PC-3 (cell line): ENCODE results near the gene REEP3. TPM values are rescaled to one million over a fixed set of nuclear protein-coding genes. Genes with fewer than 3 reads are reported as not detected.
A peak's percentile ranks its signal among the peaks of the same experiment; 100 is the strongest.

Experiments
- ATAC-seq: fragments of 200-7000 bp; cut with Tn5 transposase; 2 replicates; pipeline ENCODE4 v1.9.1; 2020; ENCODE audit warnings: mild to moderate bottlenecking, moderate library complexity
- BruUV-seq: library from RNA; stranded (reverse); fragments of 400-500 nt; replicated peaks from 2 replicates; lab custom pipeline; 2021; lab: Mats Ljungman, UMichigan
- CTCF ChIA-PET: fragments of 300-600 bp; sonication (Branson Sonifier 250); formaldehyde crosslinking; loops from one replicate; lab custom pipeline; 2022; ENCODE audit warnings: antibody characterized with exemption; lab: Charles Lee
- POLR2A ChIA-PET: fragments of 300-600 bp; sonication (Branson Sonifier 250); formaldehyde crosslinking; loops from one replicate; lab custom pipeline; 2022; ENCODE audit warnings: antibody characterized with exemption; ENCODE audit not compliant: unreplicated experiment; lab: Charles Lee
- DNase-seq: peaks from one replicate; pipeline ENCODE4 v3.0.0-alpha.2; 2015
- H2AFZ ChIP-seq: fragments of 300-600 bp; sonication (generic); 2 replicates; pipeline ENCODE4 v1.6.0; 2016; ENCODE audit warnings: antibody characterized with exemption, low read length
- H3F3A ChIP-seq: fragments of 300-600 bp; sonication (generic); one replicate; pipeline ENCODE4 v1.6.0; 2017; ENCODE audit warnings: antibody characterized with exemption, low read length, control low read depth, mild to moderate bottlenecking; ENCODE audit not compliant: unreplicated experiment
- H3K27ac ChIP-seq: fragments of 300-600 bp; sonication (generic); 2 replicates; pipeline ENCODE4 v1.5.1; 2016; ENCODE audit warnings: mild to moderate bottlenecking, low read length
- H3K27me3 ChIP-seq: fragments of 300-600 bp; sonication (generic); 2 replicates; pipeline ENCODE4 v1.6.1; 2016; ENCODE audit warnings: low read length, mixed read lengths
- H3K36me3 ChIP-seq: fragments of 300-600 bp; sonication (generic); 2 replicates; pipeline ENCODE4 v1.6.1; 2016; ENCODE audit warnings: low read depth, mixed run types, low read length, mixed read lengths
- H3K4me1 ChIP-seq: fragments of 300-600 bp; sonication (generic); 2 replicates; pipeline ENCODE4 v1.5.1; 2016; ENCODE audit warnings: low read length; ENCODE audit not compliant: insufficient read depth
- H3K4me2 ChIP-seq: fragments of 300-600 bp; sonication (generic); 2 replicates; pipeline ENCODE4 v1.6.0; 2016; ENCODE audit warnings: low read length
- H3K4me3 ChIP-seq: fragments of 300-600 bp; sonication (generic); 2 replicates; pipeline ENCODE4 v1.5.1; 2016; ENCODE audit warnings: mild to moderate bottlenecking, low read length, mixed read lengths
- H3K79me2 ChIP-seq: fragments of 300-600 bp; sonication (generic); 2 replicates; pipeline ENCODE4 v1.6.1; 2017; ENCODE audit warnings: low read length, mixed read lengths
- H3K9ac ChIP-seq: fragments of 300-600 bp; sonication (generic); 2 replicates; pipeline ENCODE4 v1.6.0; 2016; ENCODE audit warnings: mild to moderate bottlenecking, low read length
- H3K9me2 ChIP-seq: fragments of 300-600 bp; sonication (generic); replicated peaks from 2 replicates; pipeline ENCODE4 v1.6.1; 2016; ENCODE audit warnings: mixed run types, low read length, mixed read lengths
- H3K9me3 ChIP-seq: fragments of 300-600 bp; sonication (generic); 2 replicates; pipeline ENCODE4 v1.6.1; 2016; ENCODE audit warnings: low read length, mixed read lengths
- H4K20me1 ChIP-seq: fragments of 300-600 bp; sonication (generic); 2 replicates; pipeline ENCODE4 v1.6.1; 2016; ENCODE audit warnings: low read length, mixed read lengths
- CTCF ChIP-seq: fragments of 300-600 bp; sonication (generic); conservative IDR thresholded peaks from 2 replicates; pipeline ENCODE4 v1.5.1; 2017; ENCODE audit warnings: antibody characterized with exemption, low read depth, mild to moderate bottlenecking, low read length
- EZH2 ChIP-seq: fragments of 300-600 bp; sonication (generic); IDR thresholded peaks from one replicate; pipeline ENCODE4 v1.6.1; 2017; ENCODE audit warnings: antibody characterized with exemption, mild to moderate bottlenecking, low read length; ENCODE audit not compliant: unreplicated experiment
- EZH2phosphoT487 ChIP-seq: fragments of 300-600 bp; sonication (generic); IDR thresholded peaks from 2 replicates; pipeline ENCODE4 v1.6.1; 2018; ENCODE audit warnings: mild to moderate bottlenecking, antibody characterized with exemption, low read length, borderline replicate concordance
- intact Hi-C: fragments of 100-400 bp; cut with micrococcal nuclease; formaldehyde crosslinking; loops from 2 replicates; pipeline ENCODE4 v1.9.0; 2023
- total RNA-seq: library from RNA; depleted of rRNA; stranded (reverse); fragments of >200 nt; gene quantifications from 2 replicates; pipeline ENCODE4 v1.2.3, GENCODE V29; 2014

The REEP3 gene
- total RNA-seq, 1 experiment from 2014 or later, result 75.2 TPM

GRCh38 chr10:63522995-63523394 lies 1.8 kb downstream of the REEP3 start:
- Histone ChIP-seq H3K36me3 (peaks cover 13% of the 10 kb centered on the region), H3F3A (peaks cover 10% of the 10 kb centered on the region), H3K9me3 (no peaks in the 10 kb centered on the region), H3K4me2 (peak overlapping the region; percentile 86), H4K20me1 (peaks cover 33% of the 10 kb centered on the region), H3K27me3 (no peaks in the 10 kb centered on the region), H3K27ac (peak overlapping the region; percentile 85; the same call in 1 of the 2 replicates), H3K4me1 (peaks cover 55% of the 10 kb centered on the region), H3K9ac (peak overlapping the region; percentile 91), H3K79me2 (peaks cover 92% of the 10 kb centered on the region), H3K9me2 (no peaks in the 10 kb centered on the region), H3K4me3 (peak overlapping the region; percentile 75), H2AFZ (no peak overlapping the region)
- DNase-seq, result no peak
- intact Hi-C loops, result loop anchor here (2.0 to 5.0 kb wide), 2 partner anchors 64 to 254 kb away; no protein-coding TSS in a partner anchor
- no TSS peak for BruUV-seq
- TF ChIP-seq EZH2, result no peak
- ChIA-PET POLR2A (interaction anchor here (0.5 to 0.7 kb wide), 4 partner anchors 17 to 71 kb away, joined by 3 to 5 read pairs (median 3); no protein-coding TSS in a partner anchor), CTCF (interaction anchor here (0.5 to 1.2 kb wide), 2 partner anchors 107 to 1055 kb away, joined by 3 to 5 read pairs; no protein-coding TSS in a partner anchor)
- ATAC-seq, result no peak

GRCh38 chr10:63525021-63525420 lies 3.8 kb downstream of the REEP3 start:
- no TSS peak for BruUV-seq
- Histone ChIP-seq H3K4me3 (no peak overlapping the region), H3K4me1 (peaks cover 37% of the 10 kb centered on the region), H3K27me3 (no peaks in the 10 kb centered on the region), H3F3A (peaks cover 9% of the 10 kb centered on the region), H2AFZ (no peak overlapping the region), H3K9me3 (no peaks in the 10 kb centered on the region), H3K79me2 (peaks cover 91% of the 10 kb centered on the region), H3K36me3 (peaks cover 19% of the 10 kb centered on the region), H3K9me2 (no peaks in the 10 kb centered on the region), H3K27ac (peak overlapping the region; percentile 22), H3K4me2 (peak overlapping the region; percentile 14), H4K20me1 (peaks cover 23% of the 10 kb centered on the region), H3K9ac (no peak overlapping the region)
- intact Hi-C loops, result no loop called here
- ChIA-PET CTCF (interaction anchor here (0.6 to 1.3 kb wide), 4 partner anchors 195 to 923 kb away, joined by 3 to 5 read pairs (median 4); no protein-coding TSS in a partner anchor), POLR2A (interaction anchor here (0.5 to 0.6 kb wide), 3 partner anchors 12 to 261 kb away, joined by 3 to 5 read pairs (median 3); no protein-coding TSS in a partner anchor)
- DNase-seq (peak; percentile 78), ATAC-seq (no peak; the same call in 1 of the 2 replicates)
- TF ChIP-seq EZH2, result no peak
- TF ChIP-seq CTCF, result no peak
- TF ChIP-seq EZH2phosphoT487, result no peak

- ATAC-seq, result no peak
- Histone ChIP-seq H3K4me3 (no peak overlapping the region), H3F3A (no peaks in the 10 kb centered on the region), H3K9ac (no peak overlapping the region), H3K27ac (no peak overlapping the region), H4K20me1 (peaks cover 36% of the 10 kb centered on the region), H3K9me2 (no peaks in the 10 kb centered on the region), H3K36me3 (peaks cover 24% of the 10 kb centered on the region), H3K79me2 (peaks cover 99% of the 10 kb centered on the region), H3K4me2 (no peak overlapping the region), H3K4me1 (peaks cover 27% of the 10 kb centered on the region), H3K27me3 (no peaks in the 10 kb centered on the region), H2AFZ (no peak overlapping the region), H3K9me3 (no peaks in the 10 kb centered on the region)
- ChIA-PET POLR2A (no interaction called here), CTCF (no interaction called here)
- no peak for TF ChIP-seq EZH2
- no peak for TF ChIP-seq CTCF
- TF ChIP-seq EZH2phosphoT487, result no peak
- BruUV-seq, result no TSS peak
- intact Hi-C loops, result no loop called here
- DNase-seq, result no peak
Measured at GRCh38 chr10:63527401-63527800, 6.2 kb downstream of the REEP3 start.
